ENCODE results near the gene GABRR2.

DNA sequence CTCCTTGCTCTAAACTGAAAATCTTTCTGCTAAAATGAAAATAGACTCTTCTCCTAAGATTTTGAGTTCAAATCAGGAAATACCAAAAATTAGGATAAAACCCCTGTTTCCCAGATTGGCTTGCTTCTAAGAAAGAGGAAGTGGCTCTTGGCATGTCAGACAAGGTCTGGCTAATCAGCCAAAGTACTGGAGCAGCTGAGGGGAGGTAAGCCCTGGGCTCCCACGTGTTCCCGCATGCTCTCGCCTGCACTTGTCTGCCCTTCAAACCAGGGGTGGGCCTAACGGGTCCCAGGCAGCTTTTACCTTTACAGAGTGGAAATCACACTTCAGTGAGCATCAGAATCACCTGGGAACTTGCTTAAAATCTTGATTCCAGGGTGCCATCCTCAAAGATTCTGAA, 54.8 kb downstream of the GABRR2 start:
- TF ChIP-seq, protein P1, sequence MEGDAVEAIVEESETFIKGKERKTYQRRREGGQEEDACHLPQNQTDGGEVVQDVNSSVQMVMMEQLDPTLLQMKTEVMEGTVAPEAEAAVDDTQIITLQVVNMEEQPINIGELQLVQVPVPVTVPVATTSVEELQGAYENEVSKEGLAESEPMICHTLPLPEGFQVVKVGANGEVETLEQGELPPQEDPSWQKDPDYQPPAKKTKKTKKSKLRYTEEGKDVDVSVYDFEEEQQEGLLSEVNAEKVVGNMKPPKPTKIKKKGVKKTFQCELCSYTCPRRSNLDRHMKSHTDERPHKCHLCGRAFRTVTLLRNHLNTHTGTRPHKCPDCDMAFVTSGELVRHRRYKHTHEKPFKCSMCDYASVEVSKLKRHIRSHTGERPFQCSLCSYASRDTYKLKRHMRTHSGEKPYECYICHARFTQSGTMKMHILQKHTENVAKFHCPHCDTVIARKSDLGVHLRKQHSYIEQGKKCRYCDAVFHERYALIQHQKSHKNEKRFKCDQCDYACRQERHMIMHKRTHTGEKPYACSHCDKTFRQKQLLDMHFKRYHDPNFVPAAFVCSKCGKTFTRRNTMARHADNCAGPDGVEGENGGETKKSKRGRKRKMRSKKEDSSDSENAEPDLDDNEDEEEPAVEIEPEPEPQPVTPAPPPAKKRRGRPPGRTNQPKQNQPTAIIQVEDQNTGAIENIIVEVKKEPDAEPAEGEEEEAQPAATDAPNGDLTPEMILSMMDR (IDR thresholded peaks at IDR 0.05; ENCODE audit: insufficient read depth, low read length, poor library complexity, severe bottlenecking), result no peak
- TF ChIP-seq EZH2phosphoT487 (conservative IDR thresholded peaks at IDR 0.05; ENCODE audit: low read length), result no peak
